ENCODE measurements around the gene LGALS3.
"Not testable (repeated sequence)": the region's sequence is repeated elsewhere in the genome, so short reads cannot be mapped to it uniquely, and the experiment has no call there.

Gene LGALS3

DNA sequence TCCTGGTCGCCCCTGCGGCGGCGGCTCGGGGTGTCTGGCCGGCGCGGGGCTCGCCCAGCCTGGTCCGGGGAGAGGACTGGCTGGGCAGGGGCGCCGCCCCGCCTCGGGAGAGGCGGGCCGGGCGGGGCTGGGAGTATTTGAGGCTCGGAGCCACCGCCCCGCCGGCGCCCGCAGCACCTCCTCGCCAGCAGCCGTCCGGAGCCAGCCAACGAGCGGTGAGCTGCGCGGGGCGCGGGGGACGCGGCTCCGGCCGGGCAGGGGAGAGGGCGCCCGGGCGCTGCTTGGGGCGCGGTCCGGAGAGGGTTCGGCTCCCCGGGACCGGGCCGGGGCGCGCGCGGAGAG lies at the start of gene LGALS3:
Gene LGALS3 (plus strand): TSS at position 167 of the 342 bp plus-strand sequence. CDS start 8,122 bp downstream, outside the sequence.
- Histone ChIP-seq H3K9ac (ENCODE audit: low read depth, low read length) (no peak within 1 kb of the TSS), H3K27me3 (ENCODE audit: control insufficient read depth, insufficient read depth, low read length) (peaks cover 45% of the 10 kb centered on the region), H3K9me3 (ENCODE audit: control insufficient read depth, insufficient read depth, low read length) (no peaks in the 10 kb centered on the region), H3K4me3 (ENCODE audit: low read depth, low read length) (peak within 1 kb of the TSS; percentile 71), H3K36me3 (ENCODE audit: control insufficient read depth, insufficient read depth, low read length) (no peaks in the 10 kb centered on the region), H3K27ac (ENCODE audit: low read depth, low read length) (no peak within 1 kb of the TSS), H3K4me1 (ENCODE audit: control insufficient read depth, insufficient read depth, low read length) (no peaks in the 10 kb centered on the region)

DNA sequence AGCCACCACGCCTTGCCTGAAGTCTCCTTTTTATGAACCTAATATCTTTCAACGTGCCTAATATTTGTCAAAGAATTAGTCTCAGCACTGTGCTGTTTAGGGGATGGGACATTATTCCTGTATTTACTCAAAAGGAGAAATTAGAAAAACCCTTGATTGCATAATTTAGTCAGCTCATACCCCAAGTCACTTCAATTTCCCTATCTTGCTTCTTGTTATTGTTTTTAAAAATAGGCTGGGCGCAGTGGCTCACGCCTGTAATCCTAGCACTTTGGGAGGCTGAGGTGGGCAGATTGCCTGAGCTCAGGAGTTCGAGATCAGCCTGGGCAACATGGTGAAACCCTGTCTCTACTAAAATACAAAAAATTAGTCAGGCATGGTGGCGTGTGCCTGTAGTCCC lies 49.1 kb upstream of the LGALS3 start:
- H3K4me1 ChIP-seq (ENCODE audit: control insufficient read depth, insufficient read depth, low read length); H3K27me3 ChIP-seq (ENCODE audit: control insufficient read depth, insufficient read depth, low read length); H3K9ac ChIP-seq (ENCODE audit: low read depth, low read length); H3K9me3 ChIP-seq (ENCODE audit: control insufficient read depth, insufficient read depth, low read length); H3K27ac ChIP-seq (ENCODE audit: low read depth, low read length); H3K4me3 ChIP-seq (ENCODE audit: low read depth, low read length); H3K36me3 ChIP-seq (ENCODE audit: control insufficient read depth, insufficient read depth, low read length): not testable (repeated sequence)

DNA sequence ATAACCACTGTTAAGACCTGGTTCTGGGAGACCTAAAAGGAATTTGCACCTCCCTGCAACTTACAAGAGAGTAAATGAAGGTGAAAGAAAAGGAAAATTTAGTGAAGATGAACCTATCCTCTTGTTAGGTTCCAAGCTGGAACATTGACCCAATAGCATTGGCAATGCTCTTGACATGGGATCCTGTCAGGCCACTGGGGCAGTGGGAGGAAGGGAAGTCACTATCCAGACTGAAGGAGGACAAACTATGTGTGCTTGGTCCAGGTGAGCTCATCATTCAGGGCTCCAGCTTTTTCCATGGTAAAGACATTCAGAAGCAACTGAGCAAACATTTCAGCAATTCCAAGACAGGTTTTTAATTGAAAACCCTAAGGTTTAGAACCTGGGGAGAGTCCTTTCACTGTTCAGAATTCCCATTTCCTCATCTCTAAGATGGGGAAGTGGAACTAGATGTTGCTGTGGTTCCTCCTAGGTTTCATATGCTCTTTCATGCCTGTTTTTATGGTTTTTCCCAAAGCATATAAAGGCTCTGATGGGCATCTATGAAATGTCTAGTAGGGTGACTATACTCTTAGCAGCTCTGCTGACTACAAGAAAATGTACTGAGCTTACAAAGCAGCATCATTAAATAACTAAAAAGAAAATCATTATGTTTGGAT lies 44.5 kb upstream of the LGALS3 start:
- Histone ChIP-seq H3K4me3 (ENCODE audit: low read depth, low read length) (no peak overlapping the region), H3K36me3 (ENCODE audit: control insufficient read depth, insufficient read depth, low read length) (no peaks in the 10 kb centered on the region), H3K27me3 (ENCODE audit: control insufficient read depth, insufficient read depth, low read length) (no peaks in the 10 kb centered on the region), H3K9ac (ENCODE audit: low read depth, low read length) (no peak overlapping the region), H3K27ac (ENCODE audit: low read depth, low read length) (no peak overlapping the region), H3K9me3 (ENCODE audit: control insufficient read depth, insufficient read depth, low read length) (no peaks in the 10 kb centered on the region), H3K4me1 (ENCODE audit: control insufficient read depth, insufficient read depth, low read length) (no peaks in the 10 kb centered on the region)

DNA sequence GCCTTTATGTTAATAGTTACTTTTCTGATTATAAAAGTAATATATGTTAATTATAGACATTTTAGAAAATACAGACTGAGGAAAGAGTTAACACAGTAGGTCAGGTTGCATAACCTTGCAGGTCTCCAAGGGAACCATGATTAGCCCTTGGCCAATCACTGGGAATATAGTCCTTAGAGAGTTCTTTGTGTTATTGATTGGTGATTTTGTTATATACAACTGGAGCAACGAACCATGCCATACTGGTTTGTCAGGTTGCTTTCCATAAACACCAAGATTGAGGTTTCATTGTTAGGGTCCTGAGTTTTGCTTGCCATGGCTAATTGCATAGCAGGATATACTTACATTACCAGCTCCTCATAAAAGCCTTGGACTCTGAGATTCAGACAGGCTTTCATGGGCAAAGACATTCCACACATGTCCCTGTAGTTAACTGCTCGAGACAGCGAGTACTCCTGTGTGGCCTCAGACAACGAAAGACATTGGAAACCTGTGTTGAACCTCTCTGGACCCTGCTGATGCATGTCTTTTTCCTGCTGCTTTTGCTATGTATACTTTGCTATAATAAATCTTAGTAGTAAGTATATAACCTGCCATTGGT lies 43.9 kb upstream of the LGALS3 start:
- no peaks in the 10 kb centered on the region for H3K27me3 ChIP-seq (ENCODE audit: control insufficient read depth, insufficient read depth, low read length)
- no peaks in the 10 kb centered on the region for H3K4me1 ChIP-seq (ENCODE audit: control insufficient read depth, insufficient read depth, low read length)
- no peak overlapping the region for H3K27ac ChIP-seq (ENCODE audit: low read depth, low read length)
- no peak overlapping the region for H3K4me3 ChIP-seq (ENCODE audit: low read depth, low read length)
- H3K36me3 ChIP-seq (ENCODE audit: control insufficient read depth, insufficient read depth, low read length), result no peaks in the 10 kb centered on the region
- no peaks in the 10 kb centered on the region for H3K9me3 ChIP-seq (ENCODE audit: control insufficient read depth, insufficient read depth, low read length)
- no peak overlapping the region for H3K9ac ChIP-seq (ENCODE audit: low read depth, low read length)

DNA sequence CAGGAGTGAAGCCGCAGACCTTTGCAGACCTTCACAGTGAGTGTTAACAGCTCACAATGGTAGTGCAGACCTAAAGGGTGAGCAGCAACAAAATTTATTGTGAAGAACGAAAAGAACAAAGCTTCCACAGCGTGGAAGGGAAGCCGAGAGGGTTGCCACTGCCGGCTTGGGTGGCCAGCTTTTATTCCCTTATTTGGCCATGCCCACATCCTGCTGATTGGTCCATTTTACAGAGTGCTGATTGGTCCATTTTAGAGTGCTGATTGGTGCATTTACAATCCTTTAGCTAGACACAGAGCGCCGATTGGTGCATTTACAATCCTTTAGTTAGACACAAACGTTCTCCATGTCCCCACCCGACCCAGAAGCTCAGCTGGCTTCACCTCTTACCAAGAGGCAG lies 42.1 kb upstream of the LGALS3 start:
- H3K4me1 ChIP-seq (ENCODE audit: control insufficient read depth, insufficient read depth, low read length), result no peaks in the 10 kb centered on the region
- no peak overlapping the region for H3K27ac ChIP-seq (ENCODE audit: low read depth, low read length)
- H3K36me3 ChIP-seq (ENCODE audit: control insufficient read depth, insufficient read depth, low read length), result no peaks in the 10 kb centered on the region
- no peaks in the 10 kb centered on the region for H3K9me3 ChIP-seq (ENCODE audit: control insufficient read depth, insufficient read depth, low read length)
- no peak overlapping the region for H3K9ac ChIP-seq (ENCODE audit: low read depth, low read length)
- H3K27me3 ChIP-seq (ENCODE audit: control insufficient read depth, insufficient read depth, low read length), result no peaks in the 10 kb centered on the region
- H3K4me3 ChIP-seq (ENCODE audit: low read depth, low read length), result no peak overlapping the region

DNA sequence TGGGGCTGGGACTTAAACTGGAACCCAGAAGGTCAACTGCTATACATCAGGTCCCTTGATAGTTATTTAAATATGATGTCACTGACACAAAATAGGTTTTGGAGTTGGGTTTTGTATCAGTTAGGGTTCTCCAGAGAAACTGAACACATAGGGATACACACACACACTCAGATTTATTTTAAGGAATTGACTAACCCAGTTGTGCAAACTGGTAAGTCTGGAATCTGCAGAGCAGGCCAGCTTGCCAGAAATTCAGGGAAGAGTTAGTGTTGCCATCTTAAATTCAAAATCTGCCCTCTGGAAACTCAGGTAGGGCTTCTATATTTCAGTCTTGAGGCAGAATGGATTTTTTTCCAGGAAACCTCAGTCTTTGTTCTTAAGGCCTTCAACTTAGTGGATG lies 40.7 kb upstream of the LGALS3 start:
- H3K4me3 ChIP-seq (ENCODE audit: low read depth, low read length), result no peak overlapping the region
- no peaks in the 10 kb centered on the region for H3K27me3 ChIP-seq (ENCODE audit: control insufficient read depth, insufficient read depth, low read length)
- no peaks in the 10 kb centered on the region for H3K36me3 ChIP-seq (ENCODE audit: control insufficient read depth, insufficient read depth, low read length)
- no peak overlapping the region for H3K27ac ChIP-seq (ENCODE audit: low read depth, low read length)
- no peaks in the 10 kb centered on the region for H3K9me3 ChIP-seq (ENCODE audit: control insufficient read depth, insufficient read depth, low read length)
- H3K4me1 ChIP-seq (ENCODE audit: control insufficient read depth, insufficient read depth, low read length), result no peaks in the 10 kb centered on the region
- no peak overlapping the region for H3K9ac ChIP-seq (ENCODE audit: low read depth, low read length)

DNA sequence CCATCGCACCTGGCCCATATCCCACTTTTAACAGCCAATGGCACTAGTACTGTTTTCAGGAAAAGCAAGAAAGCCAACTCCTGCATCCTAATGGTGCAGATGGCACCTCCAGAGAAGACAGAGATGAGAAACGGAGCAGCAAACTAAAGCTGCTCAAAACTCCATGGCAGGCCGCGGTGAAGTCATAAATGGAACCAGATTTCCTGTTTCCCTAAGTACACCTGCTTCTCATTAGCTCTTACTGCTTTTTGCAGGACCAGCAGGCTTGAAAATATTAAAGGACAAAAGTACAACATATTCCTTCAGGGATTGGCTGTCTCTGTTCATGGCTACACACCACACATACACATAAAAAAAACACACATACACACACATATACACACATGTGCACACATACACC lies 36.7 kb upstream of the LGALS3 start:
- Histone ChIP-seq H3K27ac (ENCODE audit: low read depth, low read length) (no peak overlapping the region), H3K9me3 (ENCODE audit: control insufficient read depth, insufficient read depth, low read length) (no peaks in the 10 kb centered on the region), H3K4me1 (ENCODE audit: control insufficient read depth, insufficient read depth, low read length) (0 out of 2 replicates have a peak, but pooled peaks cover 3% of the 10 kb centered on the region), H3K27me3 (ENCODE audit: control insufficient read depth, insufficient read depth, low read length) (no peaks in the 10 kb centered on the region), H3K9ac (ENCODE audit: low read depth, low read length) (no peak overlapping the region), H3K4me3 (ENCODE audit: low read depth, low read length) (no peak overlapping the region), H3K36me3 (ENCODE audit: control insufficient read depth, insufficient read depth, low read length) (no peaks in the 10 kb centered on the region)

DNA sequence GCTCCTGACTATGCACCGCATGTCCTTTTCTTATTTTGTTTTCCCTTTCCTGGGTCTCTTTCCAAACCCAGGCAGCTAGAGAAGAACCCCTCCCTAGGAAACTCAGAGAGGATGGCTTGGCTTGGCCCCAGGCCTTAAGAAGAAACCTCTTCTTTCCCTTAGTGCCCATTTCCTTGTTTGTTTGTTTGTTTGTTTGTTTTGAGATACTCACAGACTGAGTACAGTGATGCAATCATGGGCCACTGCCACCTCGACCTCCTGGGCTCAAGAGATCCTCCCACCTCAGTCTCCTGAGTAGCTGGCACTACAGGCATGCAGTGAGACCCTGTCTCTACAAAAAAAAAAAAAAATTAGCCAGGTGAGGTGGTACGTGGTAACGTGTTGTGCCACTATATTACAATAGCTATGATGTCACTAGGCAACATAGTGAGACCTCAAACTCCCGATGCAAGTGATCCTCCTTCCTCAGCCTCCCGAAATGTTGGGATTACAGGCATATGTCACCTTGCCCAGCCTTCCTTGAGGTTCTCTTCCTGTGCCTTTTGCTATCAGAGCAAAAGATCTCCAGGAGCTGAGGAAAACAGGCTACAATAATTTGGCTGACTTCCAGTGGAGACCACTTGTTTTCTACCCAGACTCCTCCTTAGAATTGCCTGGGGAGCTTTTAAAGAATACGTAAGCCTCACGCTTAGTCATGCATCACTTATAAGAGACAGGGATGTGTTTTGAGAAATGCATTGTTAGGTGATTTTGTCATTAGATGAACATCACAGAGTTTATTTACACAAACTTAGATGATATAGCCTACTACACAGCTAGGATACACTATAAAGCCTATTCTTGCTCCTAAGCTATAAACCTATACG lies 34.5 kb upstream of the LGALS3 start:
- Histone ChIP-seq H3K4me3 (ENCODE audit: low read depth, low read length) (no peak overlapping the region), H3K36me3 (ENCODE audit: control insufficient read depth, insufficient read depth, low read length) (no peaks in the 10 kb centered on the region), H3K9ac (ENCODE audit: low read depth, low read length) (no peak overlapping the region), H3K27ac (ENCODE audit: low read depth, low read length) (no peak overlapping the region), H3K9me3 (ENCODE audit: control insufficient read depth, insufficient read depth, low read length) (no peaks in the 10 kb centered on the region), H3K27me3 (ENCODE audit: control insufficient read depth, insufficient read depth, low read length) (no peaks in the 10 kb centered on the region), H3K4me1 (ENCODE audit: control insufficient read depth, insufficient read depth, low read length) (0 out of 2 replicates have a peak, but pooled peaks cover 3% of the 10 kb centered on the region)

DNA sequence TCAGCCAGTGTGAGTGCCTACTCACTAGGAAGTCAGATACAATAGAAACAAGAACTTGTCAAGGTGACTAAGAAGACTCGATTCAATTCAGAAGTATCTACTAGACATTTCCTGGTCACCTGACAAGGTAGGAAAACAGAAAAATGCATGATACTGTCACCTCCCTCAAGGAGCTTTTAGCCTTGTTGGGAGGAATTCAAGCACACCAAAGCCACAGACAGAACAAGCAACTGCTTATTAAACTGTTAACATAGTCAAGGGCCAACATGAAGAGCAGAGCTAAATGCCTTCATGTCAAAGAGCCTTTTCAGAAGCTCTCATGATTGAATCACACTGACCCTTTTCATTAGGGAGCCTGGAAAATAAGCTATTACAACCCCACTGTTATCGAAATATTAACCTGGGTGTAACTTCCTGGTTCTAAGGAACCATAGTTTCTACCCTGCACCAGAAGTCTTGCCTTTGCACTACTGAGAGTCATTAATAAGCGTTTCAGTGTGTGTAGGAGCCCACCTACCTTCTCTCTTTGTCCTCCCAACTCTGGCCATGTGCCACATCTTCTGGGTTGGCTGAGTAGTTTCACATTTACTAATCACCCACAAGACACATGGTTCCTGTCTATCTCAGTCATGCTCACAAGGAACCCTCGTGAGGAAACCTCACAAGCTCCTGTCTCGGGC lies 31.0 kb upstream of the LGALS3 start:
- Histone ChIP-seq H3K9me3 (ENCODE audit: control insufficient read depth, insufficient read depth, low read length) (no peaks in the 10 kb centered on the region), H3K36me3 (ENCODE audit: control insufficient read depth, insufficient read depth, low read length) (no peaks in the 10 kb centered on the region), H3K27me3 (ENCODE audit: control insufficient read depth, insufficient read depth, low read length) (no peaks in the 10 kb centered on the region), H3K4me1 (ENCODE audit: control insufficient read depth, insufficient read depth, low read length) (peaks cover 15% of the 10 kb centered on the region), H3K27ac (ENCODE audit: low read depth, low read length) (no peak overlapping the region), H3K4me3 (ENCODE audit: low read depth, low read length) (no peak overlapping the region), H3K9ac (ENCODE audit: low read depth, low read length) (no peak overlapping the region)

DNA sequence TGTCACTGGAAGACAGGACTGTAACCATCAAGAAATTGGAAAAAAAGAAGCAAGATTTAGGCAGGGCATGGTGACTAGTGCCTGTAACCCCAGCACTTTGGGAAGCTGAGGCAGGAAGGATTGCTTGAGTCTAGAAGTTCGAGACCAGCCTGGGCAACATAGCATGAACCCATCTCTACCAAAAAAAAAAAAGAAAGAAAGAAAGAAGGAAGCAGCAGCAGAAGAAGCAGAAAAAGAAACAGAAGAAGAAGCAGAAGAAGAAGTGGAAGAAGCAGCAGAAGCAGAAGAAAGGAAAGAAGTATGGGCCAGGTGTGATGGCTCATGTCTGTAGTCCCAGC lies 30.5 kb upstream of the LGALS3 start:
- Histone ChIP-seq H3K4me1 (ENCODE audit: control insufficient read depth, insufficient read depth, low read length) (peaks cover 20% of the 10 kb centered on the region), H3K9ac (ENCODE audit: low read depth, low read length) (no peak overlapping the region), H3K27ac (ENCODE audit: low read depth, low read length) (no peak overlapping the region)

DNA sequence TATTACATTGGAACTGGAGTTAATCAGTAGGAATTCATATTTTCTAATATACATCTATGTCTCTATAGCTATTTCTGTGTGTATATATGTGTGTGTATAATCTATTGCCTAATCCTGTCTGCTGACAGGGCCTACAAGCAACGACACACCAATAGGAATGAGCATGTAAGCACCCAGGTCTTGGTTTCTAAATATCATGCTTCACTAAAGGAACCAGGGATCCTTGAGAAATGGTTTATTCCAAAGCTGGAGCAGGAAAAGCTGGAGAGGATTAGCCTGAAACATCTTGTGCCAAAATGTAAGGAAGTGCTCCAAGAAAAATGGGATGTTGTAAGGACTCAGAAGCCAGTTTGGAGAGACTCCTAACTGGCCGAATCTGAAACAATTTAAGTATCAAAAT lies 29.3 kb upstream of the LGALS3 start:
- no peak overlapping the region for H3K4me3 ChIP-seq (ENCODE audit: low read depth, low read length)
- H3K9me3 ChIP-seq (ENCODE audit: control insufficient read depth, insufficient read depth, low read length), result no peaks in the 10 kb centered on the region
- no peak overlapping the region for H3K27ac ChIP-seq (ENCODE audit: low read depth, low read length)
- no peaks in the 10 kb centered on the region for H3K36me3 ChIP-seq (ENCODE audit: control insufficient read depth, insufficient read depth, low read length)
- H3K4me1 ChIP-seq (ENCODE audit: control insufficient read depth, insufficient read depth, low read length), result peaks cover 26% of the 10 kb centered on the region
- no peak overlapping the region for H3K9ac ChIP-seq (ENCODE audit: low read depth, low read length)
- H3K27me3 ChIP-seq (ENCODE audit: control insufficient read depth, insufficient read depth, low read length), result no peaks in the 10 kb centered on the region

More for the DNA sequence above, 30.5 kb upstream of the LGALS3 start:
- H3K9me3 ChIP-seq (ENCODE audit: control insufficient read depth, insufficient read depth, low read length), result no peaks in the 10 kb centered on the region
- H3K4me3 ChIP-seq (ENCODE audit: low read depth, low read length), result no peak overlapping the region
- no peaks in the 10 kb centered on the region for H3K27me3 ChIP-seq (ENCODE audit: control insufficient read depth, insufficient read depth, low read length)
- no peaks in the 10 kb centered on the region for H3K36me3 ChIP-seq (ENCODE audit: control insufficient read depth, insufficient read depth, low read length)

All from HUES48 (cell line).